ENCODE measurements around the gene SORCS2. TPM values are rescaled to one million over a fixed set of nuclear protein-coding genes. Genes with fewer than 3 reads are reported as not detected.

SORCS2 gene
- total RNA-seq, 5 donors from 2014 or later (not counting 1 experiment from before 2014, with no cell fraction given), result 0.22 TPM; not detected in 4

DNA sequence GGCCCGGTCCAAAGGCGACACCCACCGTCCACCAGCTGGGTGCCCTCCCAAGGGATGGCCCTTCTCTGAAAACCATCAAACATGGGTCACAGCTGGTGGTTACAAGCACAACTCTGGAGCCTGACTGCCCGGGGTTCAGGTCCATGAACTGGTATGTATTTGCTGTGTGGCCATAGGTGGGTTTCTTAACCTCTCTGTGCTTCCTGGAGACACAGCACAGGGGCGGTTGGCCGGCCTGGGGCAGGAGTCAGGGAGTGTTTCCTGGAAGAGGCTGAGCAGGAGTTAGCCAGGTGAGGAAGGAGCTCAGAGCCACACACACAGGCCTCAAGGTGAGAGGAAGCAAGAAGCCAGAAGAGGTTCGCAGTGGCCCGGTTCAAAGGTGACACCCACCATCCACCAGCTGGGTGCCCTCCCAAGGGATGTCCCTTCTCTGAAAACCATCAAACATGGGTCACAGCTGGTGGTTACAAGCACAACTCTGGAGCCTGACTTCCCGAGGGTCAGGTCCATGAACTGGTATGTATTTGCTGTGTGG, 486.0 kb downstream of the SORCS2 start:
- peaks cover 4 to 5% of the 10 kb centered on the region in 2 donors for H3K27me3 Mint-ChIP-seq
- Histone ChIP-seq H3K27me3 (replicated peaks in 1 of 2; ENCODE audit: control insufficient read depth in 2 of 2, extremely low read depth in 1 of 2, insufficient read depth in 2 of 2, low read length in 1 of 2) (peaks cover 0 to 41% of the 10 kb centered on the region in 2 experiments), H3K36me3 (ENCODE audit: control insufficient read depth in 2 of 2, extremely low read depth in 1 of 2, insufficient read depth in 1 of 2, low read length in 1 of 2) (no peaks in the 10 kb centered on the region), H3K9me3 (no peaks in the 10 kb centered on the region), H3K4me1 (ENCODE audit: control insufficient read depth in 1 of 2, extremely low read depth in 1 of 2, insufficient read depth in 2 of 2, low read length in 2 of 2) (no peaks in the 10 kb centered on the region), H3K4me3 (ENCODE audit: control insufficient read depth in 1 of 2, extremely low read depth in 1 of 2, low read length in 1 of 2) (no peak overlapping the region), H3K27ac (ENCODE audit: low read length) (no peak overlapping the region)
- H3K9me3 Mint-ChIP-seq, result peaks cover 2 to 5% (median 3%) of the 10 kb centered on the region in 3 donors
- ChIA-PET POLR2A (no interaction called here), CTCF (no interaction called here)
- no peaks in the 10 kb centered on the region for H3K36me3 Mint-ChIP-seq
- no peak for ATAC-seq (replicated peaks in 1 of 4)
- no peak for DNase-seq
- H3K27ac Mint-ChIP-seq, result no peak overlapping the region
- H3K4me3 Mint-ChIP-seq, result no peak overlapping the region
- H3K4me1 Mint-ChIP-seq, result no peaks in the 10 kb centered on the region
- WGBS (ENCODE audit: insufficient coverage), result 91% methylated on average over 7 of the region's 9 CpGs

DNA sequence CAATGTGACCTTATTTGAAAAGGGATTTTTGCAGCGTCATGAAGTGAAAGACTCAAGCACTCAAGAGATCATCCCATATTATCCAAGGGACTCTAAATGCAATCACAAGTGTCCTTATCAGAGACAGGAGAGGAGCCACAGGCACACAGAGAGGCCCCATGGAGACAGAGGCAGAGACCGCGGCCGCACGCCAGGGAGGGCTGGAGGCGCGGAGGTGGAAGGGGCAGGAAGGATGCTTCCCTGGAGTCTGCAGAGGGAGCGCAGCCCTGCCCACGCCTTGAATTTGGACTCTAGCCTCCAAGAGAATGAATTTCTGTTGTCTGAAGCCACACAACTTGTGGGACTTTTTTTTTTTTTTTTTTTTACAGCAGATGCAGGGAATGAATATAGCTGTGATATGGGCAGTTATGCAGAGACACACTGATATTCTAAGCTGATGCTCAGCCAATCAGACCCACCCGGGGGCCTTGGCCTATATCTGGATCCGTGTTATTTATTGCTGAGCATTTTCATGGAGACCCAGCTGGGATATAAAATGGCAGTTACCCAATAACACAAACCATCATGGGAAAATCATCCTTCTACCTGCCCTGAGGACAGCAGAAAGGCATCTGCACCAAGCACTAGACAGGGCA, 487.2 kb downstream of the SORCS2 start:
- Mint-ChIP-seq H3K27ac (no peak overlapping the region), H3K4me1 (no peaks in the 10 kb centered on the region), H3K27me3 (peaks cover 4 to 5% of the 10 kb centered on the region in 2 donors), H3K4me3 (no peak overlapping the region), H3K9me3 (peaks cover 2 to 5% (median 4%) of the 10 kb centered on the region in 3 donors), H3K36me3 (no peaks in the 10 kb centered on the region)
- ATAC-seq (replicated peaks in 1 of 4) (no peak), DNase-seq (no peak)
- 81% methylated on average over 10 of the region's 11 CpGs for WGBS (ENCODE audit: insufficient coverage)
- ChIA-PET POLR2A (no interaction called here), CTCF (interaction anchor here in 1 of 2 donors (0.7 kb wide), 1 partner anchor 174 kb away, joined by 3 read pairs; no protein-coding TSS in a partner anchor)
- Histone ChIP-seq H3K9me3 (no peaks in the 10 kb centered on the region), H3K4me1 (ENCODE audit: control insufficient read depth in 1 of 2, extremely low read depth in 1 of 2, insufficient read depth in 2 of 2, low read length in 2 of 2) (no peaks in the 10 kb centered on the region), H3K27ac (ENCODE audit: low read length) (no peak overlapping the region), H3K36me3 (ENCODE audit: control insufficient read depth in 2 of 2, extremely low read depth in 1 of 2, insufficient read depth in 1 of 2, low read length in 1 of 2) (no peaks in the 10 kb centered on the region), H3K4me3 (ENCODE audit: control insufficient read depth in 1 of 2, extremely low read depth in 1 of 2, low read length in 1 of 2) (no peak overlapping the region), H3K27me3 (replicated peaks in 1 of 2; ENCODE audit: control insufficient read depth in 2 of 2, extremely low read depth in 1 of 2, insufficient read depth in 2 of 2, low read length in 1 of 2) (peaks cover 0 to 38% of the 10 kb centered on the region in 2 experiments)

DNA sequence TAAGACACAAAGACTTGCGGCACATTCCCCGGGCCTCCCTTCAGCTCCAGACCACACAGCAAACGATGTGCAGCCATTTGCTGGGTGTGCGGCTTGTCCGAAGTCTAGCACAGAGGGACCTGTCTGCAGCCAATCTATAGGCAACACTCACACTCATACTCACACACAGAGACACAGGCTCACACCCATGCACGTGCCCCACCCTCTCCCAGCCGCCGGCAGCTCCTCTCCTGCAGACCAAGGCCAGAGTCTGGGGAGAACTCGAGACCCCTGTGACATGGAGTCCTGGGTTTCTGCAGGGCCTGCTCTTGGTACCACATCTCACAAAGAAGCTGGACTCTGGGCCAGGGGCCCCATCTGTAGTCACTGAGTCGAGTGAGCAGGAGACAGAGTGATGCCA, 487.8 kb downstream of the SORCS2 start:
- Histone ChIP-seq H3K4me1 (ENCODE audit: control insufficient read depth in 1 of 2, extremely low read depth in 1 of 2, insufficient read depth in 2 of 2, low read length in 2 of 2) (no peaks in the 10 kb centered on the region), H3K9me3 (no peaks in the 10 kb centered on the region), H3K27me3 (replicated peaks in 1 of 2; ENCODE audit: control insufficient read depth in 2 of 2, extremely low read depth in 1 of 2, insufficient read depth in 2 of 2, low read length in 1 of 2) (peaks cover 0 to 37% of the 10 kb centered on the region in 2 experiments), H3K36me3 (ENCODE audit: control insufficient read depth in 2 of 2, extremely low read depth in 1 of 2, insufficient read depth in 1 of 2, low read length in 1 of 2) (no peaks in the 10 kb centered on the region), H3K4me3 (ENCODE audit: control insufficient read depth in 1 of 2, extremely low read depth in 1 of 2, low read length in 1 of 2) (no peak overlapping the region), H3K27ac (ENCODE audit: low read length) (no peak overlapping the region)
- H3K27ac Mint-ChIP-seq, result no peak overlapping the region
- H3K27me3 Mint-ChIP-seq, result peaks cover 4 to 5% of the 10 kb centered on the region in 2 donors
- H3K36me3 Mint-ChIP-seq, result no peaks in the 10 kb centered on the region
- H3K4me1 Mint-ChIP-seq, result no peaks in the 10 kb centered on the region
- CTCF ChIA-PET, result interaction anchor here in 1 of 2 donors (0.7 kb wide), 1 partner anchor 174 kb away, joined by 3 read pairs; no protein-coding TSS in a partner anchor
- no peak for ATAC-seq (replicated peaks in 1 of 4)
- no peak overlapping the region for H3K4me3 Mint-ChIP-seq
- POLR2A ChIA-PET, result no interaction called here
- DNase-seq, result no peak
- WGBS (ENCODE audit: insufficient coverage), result 74% methylated on average over 8 of the region's 10 CpGs
- H3K9me3 Mint-ChIP-seq, result peaks cover 2 to 5% (median 4%) of the 10 kb centered on the region in 3 donors

GRCh38 chr4:7680731-7681130, 488.4 kb downstream of the SORCS2 start:
- no peak overlapping the region for H3K27ac Mint-ChIP-seq
- no peaks in the 10 kb centered on the region for H3K36me3 Mint-ChIP-seq
- H3K27me3 ChIP-seq (replicated peaks in 1 of 2; ENCODE audit: control insufficient read depth in 2 of 2, extremely low read depth in 1 of 2, insufficient read depth in 2 of 2, low read length in 1 of 2), result peaks cover 0 to 30% of the 10 kb centered on the region in 2 experiments
- H3K9me3 Mint-ChIP-seq, result peaks cover 2 to 5% (median 4%) of the 10 kb centered on the region in 3 donors
- POLR2A ChIA-PET, result no interaction called here
- no peak overlapping the region for H3K27ac ChIP-seq (ENCODE audit: low read length)
- H3K27me3 Mint-ChIP-seq, result peaks cover 4 to 5% of the 10 kb centered on the region in 2 donors
- DNase-seq (no peak), ATAC-seq (replicated peaks in 1 of 4) (no peak)
- WGBS (ENCODE audit: insufficient coverage), result 83% methylated on average over 1 of the region's 1 CpG
- H3K36me3 ChIP-seq (ENCODE audit: control insufficient read depth in 2 of 2, extremely low read depth in 1 of 2, insufficient read depth in 1 of 2, low read length in 1 of 2), result no peaks in the 10 kb centered on the region
- CTCF ChIA-PET, result no interaction called here
- H3K4me1 ChIP-seq (ENCODE audit: control insufficient read depth in 1 of 2, extremely low read depth in 1 of 2, insufficient read depth in 2 of 2, low read length in 2 of 2), result no peaks in the 10 kb centered on the region
- no peaks in the 10 kb centered on the region for H3K9me3 ChIP-seq
- no peak overlapping the region for H3K4me3 ChIP-seq (ENCODE audit: control insufficient read depth in 1 of 2, extremely low read depth in 1 of 2, low read length in 1 of 2)
- H3K4me3 Mint-ChIP-seq, result no peak overlapping the region
- no peaks in the 10 kb centered on the region for H3K4me1 Mint-ChIP-seq

DNA sequence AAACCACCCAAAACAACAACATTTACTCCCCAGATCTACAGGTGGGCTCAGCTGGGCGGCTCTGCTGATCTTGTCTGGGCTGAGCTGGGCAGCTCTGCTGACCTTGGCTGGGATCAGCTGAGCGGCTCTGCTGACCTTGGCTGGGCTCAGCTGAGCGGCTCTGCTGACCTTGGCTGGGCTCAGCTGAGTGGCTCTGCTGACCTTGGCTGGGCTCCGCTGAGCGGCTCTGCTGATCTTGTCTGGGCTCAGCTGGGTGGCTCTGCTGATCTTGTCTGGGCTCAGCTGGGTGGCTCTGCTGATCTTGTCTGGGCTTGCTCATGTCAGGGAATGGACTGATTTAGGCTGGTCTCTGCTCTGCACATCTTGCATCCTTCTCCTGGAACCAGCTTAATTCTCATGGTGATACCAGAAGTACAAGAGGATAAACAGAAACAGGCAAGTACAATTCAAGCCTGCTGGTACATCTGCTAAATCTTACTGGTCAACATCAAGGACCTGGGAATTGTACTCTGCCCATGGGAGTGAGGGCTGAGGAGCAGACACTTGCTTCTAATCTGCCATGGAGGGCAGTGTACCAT, 490.9 kb downstream of the SORCS2 start:
- DNase-seq, result no peak
- Histone ChIP-seq H3K36me3 (ENCODE audit: control insufficient read depth in 2 of 2, extremely low read depth in 1 of 2, insufficient read depth in 1 of 2, low read length in 1 of 2) (no peaks in the 10 kb centered on the region), H3K4me1 (ENCODE audit: control insufficient read depth in 1 of 2, extremely low read depth in 1 of 2, insufficient read depth in 2 of 2, low read length in 2 of 2) (no peaks in the 10 kb centered on the region), H3K9me3 (no peaks in the 10 kb centered on the region), H3K4me3 (ENCODE audit: control insufficient read depth in 1 of 2, extremely low read depth in 1 of 2, low read length in 1 of 2) (no peak overlapping the region), H3K27me3 (replicated peaks in 1 of 2; ENCODE audit: control insufficient read depth in 2 of 2, extremely low read depth in 1 of 2, insufficient read depth in 2 of 2, low read length in 1 of 2) (peaks cover 0 to 29% of the 10 kb centered on the region in 2 experiments), H3K27ac (ENCODE audit: low read length) (no peak overlapping the region)
- H3K27ac Mint-ChIP-seq, result no peak overlapping the region
- CTCF ChIA-PET, result no interaction called here
- WGBS (ENCODE audit: insufficient coverage), result 84% methylated on average over 5 of the region's 5 CpGs
- no peak for ATAC-seq (replicated peaks in 1 of 4)
- POLR2A ChIA-PET, result no interaction called here
- H3K36me3 Mint-ChIP-seq, result no peaks in the 10 kb centered on the region
- no peak overlapping the region for H3K4me3 Mint-ChIP-seq
- no peaks in the 10 kb centered on the region for H3K4me1 Mint-ChIP-seq
- H3K9me3 Mint-ChIP-seq, result peaks cover 2 to 5% (median 4%) of the 10 kb centered on the region in 3 donors
- H3K27me3 Mint-ChIP-seq, result peaks cover 1 to 5% of the 10 kb centered on the region in 2 donors

DNA sequence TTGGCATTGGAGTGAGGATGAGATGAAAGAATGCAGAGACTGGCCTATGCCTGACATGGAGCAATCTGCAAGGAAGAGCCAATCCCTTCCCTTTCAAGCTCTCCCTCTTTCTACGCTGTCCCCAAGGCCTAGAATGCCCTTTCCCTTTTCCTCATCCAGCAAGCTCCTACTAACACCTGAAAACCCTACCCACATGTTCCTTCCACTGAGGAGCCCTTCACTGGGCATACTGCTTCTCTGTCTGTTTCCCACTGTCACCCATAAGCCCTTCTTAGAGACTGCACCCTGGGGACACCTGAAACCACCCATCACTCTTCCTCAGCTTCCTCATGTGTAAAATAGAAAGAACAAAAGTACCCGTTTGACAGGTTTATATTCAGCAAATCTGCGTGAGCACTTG, 492.0 kb downstream of the SORCS2 start:
- DNase-seq (no peak), ATAC-seq (replicated peaks in 1 of 4) (no peak)
- Histone ChIP-seq H3K4me1 (ENCODE audit: control insufficient read depth in 1 of 2, extremely low read depth in 1 of 2, insufficient read depth in 2 of 2, low read length in 2 of 2) (no peaks in the 10 kb centered on the region), H3K9me3 (no peaks in the 10 kb centered on the region), H3K4me3 (ENCODE audit: control insufficient read depth in 1 of 2, extremely low read depth in 1 of 2, low read length in 1 of 2) (no peak overlapping the region), H3K27ac (ENCODE audit: low read length) (no peak overlapping the region), H3K27me3 (replicated peaks in 1 of 2; ENCODE audit: control insufficient read depth in 2 of 2, extremely low read depth in 1 of 2, insufficient read depth in 2 of 2, low read length in 1 of 2) (peaks cover 0 to 26% of the 10 kb centered on the region in 2 experiments), H3K36me3 (ENCODE audit: control insufficient read depth in 2 of 2, extremely low read depth in 1 of 2, insufficient read depth in 1 of 2, low read length in 1 of 2) (no peaks in the 10 kb centered on the region)
- WGBS (ENCODE audit: insufficient coverage), result 58% methylated on average over 3 of the region's 3 CpGs
- Mint-ChIP-seq H3K27me3 (peaks cover 0 to 5% of the 10 kb centered on the region in 2 donors), H3K36me3 (no peaks in the 10 kb centered on the region), H3K27ac (no peak overlapping the region), H3K4me3 (no peak overlapping the region), H3K9me3 (peaks cover 2 to 5% (median 4%) of the 10 kb centered on the region in 3 donors), H3K4me1 (no peaks in the 10 kb centered on the region)
- POLR2A ChIA-PET, result no interaction called here
- CTCF ChIA-PET, result no interaction called here
